Hepatocyte (in vitro differentiated cells): ENCODE data around the gene FSIP1.

Experiments
- EZH2phosphoT487 ChIP-seq: fragments of 200-600 bp; sonication (generic); IDR thresholded peaks from one replicate; pipeline ENCODE4 v1.6.1; 2018; ENCODE audit warnings: antibody characterized with exemption, mild to moderate bottlenecking, low read depth, moderate library complexity; ENCODE audit not compliant: unreplicated experiment, severe bottlenecking
- TF ChIP-seq, protein P1 (sequence below): fragments of 200-600 bp; sonication (generic); IDR thresholded peaks from 2 replicates; pipeline ENCODE4 v1.5.1; 2016; ENCODE audit warnings: antibody characterized with exemption, mild to moderate bottlenecking; ENCODE audit not compliant: poor library complexity

DNA sequence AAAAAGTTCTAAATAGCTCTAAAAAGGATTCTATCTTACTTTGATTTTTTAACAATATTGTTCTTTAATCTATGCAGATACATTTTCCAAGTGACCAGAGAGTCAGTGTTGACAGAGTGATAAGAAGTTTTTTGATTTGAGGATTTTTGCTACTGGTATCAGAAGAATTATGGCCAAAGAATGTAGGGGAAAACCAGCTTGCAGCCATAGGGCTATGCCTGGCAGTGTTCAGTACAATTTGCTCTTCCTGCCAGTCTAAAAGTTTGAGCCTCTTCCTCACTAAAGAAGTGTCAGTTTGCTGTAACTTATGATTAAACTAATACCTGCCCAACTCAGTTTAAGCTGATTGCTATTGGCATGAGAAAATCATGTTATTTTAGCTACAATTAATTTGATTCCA lies 35.3 kb upstream of the FSIP1 start:
- TF ChIP-seq, protein P1, sequence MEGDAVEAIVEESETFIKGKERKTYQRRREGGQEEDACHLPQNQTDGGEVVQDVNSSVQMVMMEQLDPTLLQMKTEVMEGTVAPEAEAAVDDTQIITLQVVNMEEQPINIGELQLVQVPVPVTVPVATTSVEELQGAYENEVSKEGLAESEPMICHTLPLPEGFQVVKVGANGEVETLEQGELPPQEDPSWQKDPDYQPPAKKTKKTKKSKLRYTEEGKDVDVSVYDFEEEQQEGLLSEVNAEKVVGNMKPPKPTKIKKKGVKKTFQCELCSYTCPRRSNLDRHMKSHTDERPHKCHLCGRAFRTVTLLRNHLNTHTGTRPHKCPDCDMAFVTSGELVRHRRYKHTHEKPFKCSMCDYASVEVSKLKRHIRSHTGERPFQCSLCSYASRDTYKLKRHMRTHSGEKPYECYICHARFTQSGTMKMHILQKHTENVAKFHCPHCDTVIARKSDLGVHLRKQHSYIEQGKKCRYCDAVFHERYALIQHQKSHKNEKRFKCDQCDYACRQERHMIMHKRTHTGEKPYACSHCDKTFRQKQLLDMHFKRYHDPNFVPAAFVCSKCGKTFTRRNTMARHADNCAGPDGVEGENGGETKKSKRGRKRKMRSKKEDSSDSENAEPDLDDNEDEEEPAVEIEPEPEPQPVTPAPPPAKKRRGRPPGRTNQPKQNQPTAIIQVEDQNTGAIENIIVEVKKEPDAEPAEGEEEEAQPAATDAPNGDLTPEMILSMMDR, result no peak
- no peak for TF ChIP-seq EZH2phosphoT487
